GM19324 (cell line): ENCODE data around the gene TUNAR.

Source experiments
- ATAC-seq: cut with Tn5 transposase; IDR thresholded peaks from one replicate; pipeline ENCODE4 v1.9.1; 2021; ENCODE audit warnings: mild to moderate bottlenecking, moderate library complexity; ENCODE audit not compliant: unreplicated experiment, low FRiP score

Gene TUNAR

DNA sequence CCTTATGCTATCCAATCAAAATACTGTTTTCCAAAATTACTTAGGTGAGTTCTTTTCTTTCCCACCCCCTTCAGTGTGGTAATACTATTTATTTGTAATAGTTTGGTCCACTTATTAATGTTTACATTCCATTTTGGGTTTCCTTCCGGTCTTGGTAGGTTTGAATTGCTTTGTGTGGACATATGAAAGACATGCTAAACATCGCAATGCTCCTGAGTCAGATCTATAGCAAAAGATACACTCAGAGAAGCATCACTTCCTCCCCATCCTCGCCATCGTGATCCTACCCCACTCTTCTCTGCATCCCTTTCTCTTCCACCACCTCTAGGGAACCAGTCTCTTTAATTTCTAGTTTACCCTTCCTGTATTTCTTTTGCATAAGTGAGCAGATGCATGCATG lies 30.0 kb downstream of the TUNAR start:
- ATAC-seq: no peak

DNA sequence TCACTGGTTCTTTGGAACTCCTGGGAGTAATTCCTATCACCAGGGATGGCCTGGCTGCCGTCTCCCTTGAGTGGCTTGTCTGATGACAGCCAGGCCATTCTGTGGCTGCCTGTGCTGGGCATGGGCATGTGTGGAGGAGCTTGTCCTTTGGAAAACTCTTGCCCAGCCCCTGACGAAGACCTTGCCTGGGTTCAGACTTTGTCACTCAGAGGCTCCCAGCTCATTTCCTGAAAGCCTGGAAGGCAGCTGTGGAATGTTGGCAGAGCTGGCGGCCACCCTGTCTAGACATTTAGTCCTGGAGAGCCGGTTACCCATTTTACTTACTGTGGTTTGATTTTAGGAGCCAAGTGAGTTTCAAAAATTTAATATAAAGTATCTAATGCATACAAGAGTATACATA lies 34.0 kb downstream of the TUNAR start:
- ATAC-seq: no peak

DNA sequence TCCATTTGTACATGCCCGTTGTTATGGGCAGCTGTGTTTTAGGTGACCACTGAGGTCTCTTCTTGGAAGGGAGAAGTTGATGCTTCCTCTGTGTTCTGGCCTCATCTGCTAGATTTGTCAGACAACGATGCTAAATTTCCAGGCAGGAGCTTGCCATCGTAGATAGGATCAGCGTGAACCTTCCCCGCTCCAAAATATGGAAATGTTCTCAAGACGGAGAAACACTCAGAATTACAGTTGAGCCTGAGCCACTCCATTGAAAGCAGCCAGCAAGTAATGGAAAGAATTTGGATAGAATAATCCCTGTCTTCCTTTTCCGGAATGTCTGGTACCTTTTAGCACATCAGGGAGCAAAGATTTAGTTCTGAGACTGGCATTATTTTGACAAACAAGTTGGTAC lies 34.8 kb downstream of the TUNAR start:
- no peak for ATAC-seq

DNA sequence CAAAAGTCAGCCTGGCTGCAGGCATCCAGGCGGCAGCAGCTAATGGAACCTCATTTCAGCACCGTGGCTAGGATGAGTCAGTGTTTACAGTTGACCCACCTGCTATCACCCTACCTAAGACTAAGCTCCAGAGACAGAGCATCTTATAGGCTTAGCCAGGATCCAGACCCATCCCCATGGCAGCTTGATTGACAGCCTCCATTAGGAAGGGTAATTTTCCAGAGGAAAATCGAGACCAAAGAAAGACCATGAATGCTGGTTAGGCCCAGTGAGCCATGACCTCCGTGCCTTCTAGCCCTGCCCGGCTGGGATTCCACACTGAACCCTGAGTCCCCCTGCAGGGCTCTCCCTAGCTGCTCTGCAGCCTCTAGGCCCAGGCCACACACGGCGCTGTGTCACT lies 38.7 kb downstream of the TUNAR start:
- no peak for ATAC-seq

DNA sequence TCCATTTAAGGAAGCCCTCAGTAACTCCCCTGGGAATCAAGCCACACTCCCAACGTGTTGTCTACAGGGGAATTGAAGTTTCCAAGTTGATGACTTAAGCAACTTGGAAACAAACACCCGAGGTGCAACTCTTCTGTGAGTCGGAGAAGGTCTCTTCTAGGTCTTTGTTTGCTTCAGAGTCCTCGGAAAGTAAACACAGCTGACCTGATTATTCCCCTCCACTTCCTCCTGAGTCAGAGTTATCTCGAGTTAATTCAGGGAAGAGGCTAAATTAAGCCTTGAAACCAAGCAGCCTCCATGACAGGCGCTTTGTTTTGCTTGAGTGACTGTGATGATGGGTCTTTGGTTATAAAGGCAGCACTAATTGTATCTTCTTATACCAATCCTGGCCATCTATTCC lies 41.8 kb downstream of the TUNAR start:
- ATAC-seq: no peak

DNA sequence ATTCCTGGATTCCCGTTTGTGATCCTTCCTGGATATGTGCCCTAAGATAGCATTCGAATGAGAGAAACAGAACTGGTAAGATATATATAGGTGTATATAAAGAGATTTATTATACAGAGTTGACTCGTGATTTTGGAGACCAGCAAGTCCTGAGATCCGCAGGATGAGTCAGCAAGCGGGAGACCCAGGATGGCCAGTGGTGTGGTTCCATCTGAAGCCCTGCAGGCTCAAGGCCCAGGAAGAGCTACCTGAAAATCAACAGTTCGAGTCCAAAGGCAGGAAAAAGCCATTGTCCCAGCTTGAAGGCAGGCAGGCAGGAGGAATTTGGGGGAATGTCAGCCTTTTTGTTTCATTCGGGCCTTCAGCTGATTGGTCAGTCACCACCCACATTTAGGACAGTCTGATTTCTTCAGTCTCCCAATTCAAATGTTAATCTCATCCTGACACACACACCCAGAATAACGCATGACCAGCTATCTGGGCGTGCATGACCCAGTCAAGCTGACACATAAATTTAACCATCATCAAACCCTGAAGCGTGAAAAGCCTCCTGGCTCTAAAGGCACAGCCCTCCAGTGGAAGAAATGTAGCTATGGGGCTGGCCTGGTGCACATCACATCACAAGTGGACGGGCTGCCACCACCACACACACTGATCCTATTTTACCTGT lies 44.3 kb downstream of the TUNAR start:
- ATAC-seq: no peak

- ATAC-seq: no peak
These were observed 45.4 kb downstream of the TUNAR start for GRCh38 chr14:95922080-95922479.

DNA sequence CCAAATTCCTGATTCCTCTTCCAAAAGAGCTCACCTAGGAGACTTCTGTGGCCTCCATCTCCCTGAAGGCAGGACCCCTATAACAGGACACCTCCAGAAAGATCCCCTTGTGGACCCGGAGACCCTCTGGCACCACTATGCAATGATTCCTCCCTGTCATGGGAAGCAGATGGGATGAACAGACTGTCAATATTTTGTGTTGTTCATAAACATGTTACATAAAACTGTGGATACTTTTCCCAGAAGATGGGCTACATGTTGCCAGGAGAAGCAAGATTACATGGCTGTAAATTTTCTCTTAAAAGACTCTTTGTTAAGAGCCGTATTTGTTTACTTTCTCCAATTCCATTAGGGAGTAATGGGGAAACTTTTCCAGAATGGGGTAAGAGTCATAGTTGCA lies 52.1 kb downstream of the TUNAR start:
- no peak for ATAC-seq

GRCh38 chr14:95931384-95931783 lies 54.8 kb downstream of the TUNAR start:
- no peak for ATAC-seq

GRCh38 chr14:95935228-95935822 lies 58.7 kb downstream of the TUNAR start:
- ATAC-seq: no peak

- no peak for ATAC-seq
These were observed 59.4 kb downstream of the TUNAR start for GRCh38 chr14:95936041-95936440.

GRCh38 chr14:95939335-95939734 lies 62.7 kb downstream of the TUNAR start:
- no peak for ATAC-seq

DNA sequence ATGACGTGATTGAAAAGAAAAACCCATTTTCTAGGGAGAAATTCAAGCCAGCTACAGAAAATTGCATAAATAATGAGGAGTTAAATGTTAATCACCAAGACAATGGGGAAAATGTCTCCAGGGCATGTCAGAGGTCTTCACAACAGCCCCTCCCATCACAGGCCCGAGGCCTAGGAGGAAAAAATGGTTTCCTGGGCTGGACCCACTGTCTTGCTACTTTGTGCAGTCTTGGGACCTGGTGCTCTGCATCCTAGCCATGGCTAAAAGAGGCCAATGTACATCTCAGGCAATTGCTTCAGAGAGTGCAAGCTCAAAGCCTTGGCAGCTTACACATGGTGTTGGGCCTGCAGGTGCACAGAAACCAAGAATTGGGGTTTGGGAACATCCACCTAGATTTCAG lies 65.3 kb downstream of the TUNAR start:
- no peak for ATAC-seq

- ATAC-seq: no peak
These were observed 67.1 kb downstream of the TUNAR start for GRCh38 chr14:95943699-95944098.

GRCh38 chr14:95944462-95944861 lies 67.8 kb downstream of the TUNAR start:
- ATAC-seq: no peak

DNA sequence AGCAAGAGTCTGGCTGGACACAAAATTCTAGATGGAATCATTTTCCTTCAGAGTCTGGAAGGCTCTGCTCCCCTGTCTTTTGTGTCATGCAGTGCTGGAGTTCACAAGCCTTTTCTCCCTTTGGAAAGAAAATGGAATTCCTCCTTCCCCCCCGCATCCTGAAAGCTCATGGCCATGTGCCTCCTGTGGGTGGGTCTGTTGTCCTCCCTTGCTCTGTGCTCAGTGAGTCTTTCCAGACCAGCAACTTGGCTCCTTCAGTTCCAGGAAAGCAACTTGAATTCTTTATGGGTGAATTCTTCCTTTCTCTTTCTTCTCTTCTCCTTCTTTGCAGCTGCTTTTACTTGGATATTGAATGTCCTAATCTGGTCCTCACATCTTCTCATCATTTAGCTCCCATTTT lies 70.2 kb downstream of the TUNAR start:
- no peak for ATAC-seq

DNA sequence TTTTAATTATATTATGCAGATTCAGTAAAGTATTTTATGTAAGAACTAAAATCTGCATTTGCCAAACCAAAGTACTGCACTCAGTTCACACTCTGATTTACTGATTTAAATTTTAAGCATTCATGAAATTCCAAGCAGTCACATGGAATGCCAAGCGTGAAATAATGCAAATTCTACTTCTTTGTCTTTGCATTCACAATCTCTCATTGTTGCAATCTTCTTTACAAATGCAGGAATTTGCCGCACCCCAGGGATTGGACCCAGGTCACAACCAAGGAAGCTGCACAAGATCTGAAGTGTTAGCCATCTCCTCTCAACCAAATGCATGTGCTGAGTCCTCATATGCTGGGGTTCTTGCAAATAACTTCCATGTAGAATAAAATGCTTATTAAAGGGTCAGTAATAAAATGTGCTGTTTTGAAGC lies 71.9 kb downstream of the TUNAR start:
- no peak for ATAC-seq

DNA sequence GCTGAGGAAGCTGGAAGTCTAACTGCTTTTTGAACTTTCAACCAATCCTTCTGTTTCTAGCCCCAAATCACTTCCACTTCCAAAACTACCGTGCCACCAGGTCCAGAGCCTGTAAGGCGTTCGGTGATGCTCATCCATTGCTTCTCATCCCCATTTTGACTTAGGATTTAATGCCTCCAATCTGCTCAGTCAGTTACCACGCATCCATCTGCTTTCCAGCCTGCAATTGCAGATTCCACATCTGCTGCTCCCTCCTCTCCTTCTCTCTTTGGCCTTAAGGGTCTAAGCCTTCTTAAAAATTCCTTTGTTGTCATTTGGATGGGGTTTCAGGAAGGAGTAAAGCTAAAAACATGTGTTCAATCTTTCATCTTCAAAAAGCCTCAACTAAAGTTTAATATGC lies 74.7 kb downstream of the TUNAR start:
- no peak for ATAC-seq

DNA sequence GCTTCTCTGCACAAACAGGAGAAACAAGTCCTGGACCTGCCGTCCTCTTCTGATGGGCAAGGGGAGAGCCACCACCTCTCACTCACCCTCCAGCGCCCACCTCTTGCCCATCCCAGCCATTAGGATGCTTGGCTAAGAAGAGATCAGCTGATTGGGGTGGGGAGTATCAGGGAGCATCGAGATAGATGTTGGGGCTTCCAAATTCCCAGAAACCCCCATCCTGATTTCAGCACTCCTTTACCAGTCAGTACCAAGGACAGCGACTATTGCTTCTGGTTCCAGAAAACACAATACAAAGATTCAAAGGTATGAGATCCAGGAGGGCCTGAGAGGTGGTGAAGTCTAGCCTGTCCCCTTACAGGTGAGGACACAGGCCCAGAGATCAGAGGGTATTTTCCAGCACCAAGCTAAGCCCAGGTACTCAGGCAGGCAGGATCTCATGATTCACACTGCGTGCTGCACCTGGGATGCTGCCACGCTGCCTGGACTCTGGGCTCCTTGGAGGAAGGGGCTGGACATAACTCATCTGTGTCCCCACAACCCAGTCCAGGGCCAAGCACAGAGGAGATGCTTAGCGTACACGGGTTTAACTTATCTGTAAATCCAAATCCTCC lies 76.6 kb downstream of the TUNAR start:
- no peak for ATAC-seq

DNA sequence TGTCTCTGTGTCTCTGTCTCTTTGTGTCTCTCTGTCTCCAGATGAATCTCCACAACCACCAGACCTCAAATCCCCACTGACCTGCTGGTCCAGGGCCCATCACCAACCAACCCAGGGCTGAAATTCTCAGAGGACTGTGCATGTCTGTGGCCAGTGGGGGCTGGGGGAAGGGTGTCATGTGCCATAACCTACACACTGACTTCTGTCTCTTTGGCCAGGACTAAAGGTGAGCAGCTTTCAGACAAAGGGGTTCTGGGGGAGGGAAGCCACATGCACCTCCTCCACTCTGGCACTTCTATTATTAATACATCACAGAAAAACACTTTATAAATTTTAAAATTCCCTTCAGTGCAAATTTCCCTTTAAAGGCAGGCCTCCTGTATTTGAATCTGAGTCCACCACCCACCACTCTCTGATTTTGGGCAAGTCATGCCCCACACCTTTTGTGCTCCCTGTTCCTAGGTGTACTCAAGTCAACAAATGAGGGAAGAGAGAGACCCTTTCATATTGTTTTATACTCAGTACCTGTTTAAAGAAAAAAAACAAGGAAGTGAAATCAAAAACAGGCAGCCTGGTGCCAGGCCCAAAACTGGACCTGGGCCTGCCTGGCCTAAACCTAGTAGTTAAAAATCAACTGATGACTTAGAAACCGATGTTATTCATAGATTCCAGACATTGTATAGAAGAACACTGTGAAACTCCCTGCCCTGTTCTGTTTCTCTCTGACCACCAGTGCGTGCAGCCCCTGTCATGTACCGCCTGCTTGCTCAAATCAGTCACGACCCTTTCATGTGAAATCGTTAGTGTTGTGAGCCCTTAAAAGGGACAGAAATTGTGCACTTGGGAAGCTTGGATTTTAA lies 80.2 kb downstream of the TUNAR start:
- ATAC-seq: no peak

GRCh38 chr14:95958105-95958504 lies 81.5 kb downstream of the TUNAR start:
- ATAC-seq: no peak
